Measurements from ENCODE around the gene ATG7.

Gene ATG7

DNA sequence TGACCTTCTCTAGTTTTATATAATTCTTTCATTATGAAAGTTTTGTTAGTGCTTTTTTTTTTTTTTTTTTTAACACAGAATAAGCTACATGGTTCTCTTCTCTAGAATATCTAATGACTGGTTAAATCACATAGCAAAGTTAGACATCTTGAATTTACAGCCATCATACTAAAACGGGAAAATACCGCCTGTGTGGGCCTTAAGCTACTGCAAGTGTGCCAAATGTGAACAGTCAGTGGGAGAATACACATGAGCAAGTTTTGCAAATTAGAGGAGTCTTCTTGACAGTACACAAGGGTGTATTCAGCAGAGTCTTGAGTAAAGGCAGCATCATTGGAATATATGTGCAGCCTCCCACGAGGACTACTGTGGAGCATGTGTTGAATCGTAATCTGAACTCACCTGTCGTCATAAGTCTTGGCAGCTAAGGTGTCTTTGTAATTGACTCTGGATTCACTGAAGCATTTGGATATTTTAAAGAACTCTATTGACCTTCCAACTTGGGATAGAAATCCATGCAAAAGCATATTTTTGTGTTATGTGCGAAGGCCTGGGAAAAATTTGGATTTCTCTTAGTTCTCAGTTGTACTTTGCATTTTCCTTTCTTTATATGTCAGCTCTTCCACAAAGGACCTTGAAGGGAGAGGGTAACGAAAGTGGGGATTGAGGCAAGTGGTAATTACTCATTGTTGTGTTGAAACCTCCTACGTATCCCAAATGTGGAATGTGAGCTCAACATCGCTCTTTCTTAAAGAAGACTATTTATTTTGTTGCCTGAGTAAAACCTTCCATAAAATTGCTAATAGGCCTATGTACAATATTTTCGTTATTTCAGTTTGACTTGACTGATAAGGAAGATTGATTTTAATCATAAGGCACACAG lies 117.4 kb downstream of the ATG7 start:
- no peak for DNase-seq
- ChIA-PET POLR2A (no interaction called here), CTCF (interaction anchor here (0.5 to 1.5 kb wide), 5 partner anchors 10 to 1272 kb away, joined by 3 to 7 read pairs (median 3); no protein-coding TSS in a partner anchor)
- peaks cover 6 to 15% (median 9%) of the 10 kb centered on the region in 4 experiments for H3K4me1 ChIP-seq (ENCODE audit: control extremely low read depth in 1 of 4, control insufficient read depth in 4 of 4, insufficient read depth in 4 of 4, low read length in 3 of 4)
- H3K27ac ChIP-seq (ENCODE audit: insufficient read depth in 1 of 2, low read depth in 1 of 2, low read length in 2 of 2, poor library complexity in 1 of 2, severe bottlenecking in 2 of 2): no peak overlapping the region
- no peak overlapping the region for H3K4me3 ChIP-seq (ENCODE audit: control insufficient read depth in 1 of 7, extremely low read depth in 1 of 7, insufficient read depth in 4 of 7, low read depth in 2 of 7, low read length in 6 of 7)
- H3K36me3 ChIP-seq (ENCODE audit: control insufficient read depth in 4 of 4, insufficient read depth in 4 of 4, low read length in 3 of 4): peaks cover 0 to 9% (median 0%) of the 10 kb centered on the region in 4 experiments
- no peaks in the 10 kb centered on the region for H3K9me3 ChIP-seq (ENCODE audit: control extremely low read depth in 1 of 5, control insufficient read depth in 4 of 5, insufficient read depth in 2 of 5, low read depth in 1 of 5, low read length in 4 of 5)
- H3K27me3 ChIP-seq (replicated peaks in 2 of 5; ENCODE audit: control insufficient read depth in 4 of 5, insufficient read depth in 5 of 5, low read length in 4 of 5): peaks cover 0 to 2% (median 0%) of the 10 kb centered on the region in 5 experiments
- 97% methylated on average over 8 of the region's 10 CpGs for WGBS (ENCODE audit: insufficient coverage)

DNA sequence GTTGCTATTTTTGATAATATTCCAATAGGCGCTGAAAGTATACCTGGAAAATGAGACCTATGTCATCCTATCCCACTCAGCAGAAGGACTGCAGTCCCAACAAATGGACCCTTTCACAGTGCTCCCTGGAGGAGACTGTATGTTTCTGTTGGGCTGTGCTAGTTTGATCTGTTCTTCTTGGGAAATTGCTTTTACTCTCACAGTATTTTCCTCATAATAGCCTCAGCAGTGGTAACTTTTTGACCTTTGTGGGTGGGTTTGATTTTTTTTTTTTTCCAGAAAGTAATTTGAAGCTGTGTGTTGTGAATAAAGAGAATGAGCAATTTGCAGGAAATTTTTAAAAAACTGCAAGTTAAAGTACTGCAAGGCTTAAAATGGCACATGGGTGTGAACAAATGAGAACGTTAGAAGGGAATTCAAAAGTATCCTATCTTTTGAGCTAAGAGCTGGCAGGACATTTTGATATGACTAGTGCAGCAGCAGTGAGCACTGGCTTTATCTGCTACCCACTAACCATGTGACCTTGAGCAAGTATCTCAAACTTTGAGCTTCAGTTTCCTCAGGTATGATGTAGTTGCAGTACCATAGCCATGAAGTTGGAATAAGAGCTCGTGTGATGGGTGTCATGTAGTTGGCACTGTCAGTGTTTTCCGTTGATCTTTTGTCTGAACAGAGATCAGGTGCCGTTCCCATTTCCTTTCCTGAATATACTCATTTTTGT lies 118.4 kb downstream of the ATG7 start:
- Histone ChIP-seq H3K9me3 (ENCODE audit: control extremely low read depth in 1 of 5, control insufficient read depth in 4 of 5, insufficient read depth in 2 of 5, low read depth in 1 of 5, low read length in 4 of 5) (no peaks in the 10 kb centered on the region), H3K4me1 (ENCODE audit: control extremely low read depth in 1 of 4, control insufficient read depth in 4 of 4, insufficient read depth in 4 of 4, low read length in 3 of 4) (peaks cover 6 to 15% (median 9%) of the 10 kb centered on the region in 4 experiments), H3K27me3 (replicated peaks in 2 of 5; ENCODE audit: control insufficient read depth in 4 of 5, insufficient read depth in 5 of 5, low read length in 4 of 5) (peaks cover 0 to 2% (median 0%) of the 10 kb centered on the region in 5 experiments), H3K27ac (ENCODE audit: insufficient read depth in 1 of 2, low read depth in 1 of 2, low read length in 2 of 2, poor library complexity in 1 of 2, severe bottlenecking in 2 of 2) (no peak overlapping the region), H3K36me3 (ENCODE audit: control insufficient read depth in 4 of 4, insufficient read depth in 4 of 4, low read length in 3 of 4) (peaks cover 0 to 9% (median 0%) of the 10 kb centered on the region in 4 experiments), H3K4me3 (ENCODE audit: control insufficient read depth in 1 of 7, extremely low read depth in 1 of 7, insufficient read depth in 4 of 7, low read depth in 2 of 7, low read length in 6 of 7) (no peak overlapping the region)
- no peak for DNase-seq
- 100% methylated on average over 2 of the region's 5 CpGs for WGBS (ENCODE audit: insufficient coverage)
- ChIA-PET CTCF (interaction anchor here (0.5 to 2.2 kb wide), 3 partner anchors 11 to 1271 kb away, joined by 3 to 8 read pairs (median 3); no protein-coding TSS in a partner anchor), POLR2A (interaction anchor here (0.6 kb wide), 1 partner anchor 256 kb away, joined by 3 read pairs; no protein-coding TSS in a partner anchor)

DNA sequence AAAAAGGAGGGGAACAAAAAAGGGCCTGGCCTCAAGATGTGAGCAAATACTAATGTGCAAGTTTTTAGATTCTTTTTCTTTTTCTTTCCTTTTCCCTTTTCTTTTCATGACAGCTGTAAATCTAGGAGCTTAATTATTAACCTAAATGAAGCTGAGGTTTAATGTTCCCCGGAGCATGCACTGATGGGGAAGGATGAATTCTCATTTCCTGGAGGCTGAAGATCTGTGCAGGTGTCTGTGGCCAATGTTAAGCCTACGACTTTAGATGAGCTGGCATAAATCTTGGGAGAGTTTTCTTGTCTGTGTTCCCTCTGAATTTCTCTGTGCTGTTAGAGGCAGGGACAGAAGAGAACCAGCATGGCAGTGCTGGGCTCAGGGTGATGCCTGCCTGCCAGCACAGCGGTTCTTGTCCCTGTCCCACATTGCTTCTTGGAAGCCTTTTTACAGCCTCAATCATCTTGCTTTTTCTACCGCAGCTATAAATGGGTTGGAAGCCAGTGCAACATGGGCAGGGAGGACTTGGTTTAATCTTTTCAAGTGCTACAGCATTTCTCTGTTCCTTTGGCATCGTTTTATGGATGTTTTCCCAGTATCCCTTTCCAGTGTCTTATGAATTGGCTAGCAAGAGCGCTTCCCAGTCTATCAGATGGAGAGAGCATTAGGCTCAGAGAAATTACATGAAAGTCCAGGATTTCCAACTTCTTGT lies 119.1 kb downstream of the ATG7 start:
- CTCF ChIA-PET: interaction anchor here (2.2 kb wide), 1 partner anchor 12 kb away, joined by 8 read pairs; no protein-coding TSS in a partner anchor
- 100% methylated on average over 3 of the region's 6 CpGs for WGBS (ENCODE audit: insufficient coverage)

DNA sequence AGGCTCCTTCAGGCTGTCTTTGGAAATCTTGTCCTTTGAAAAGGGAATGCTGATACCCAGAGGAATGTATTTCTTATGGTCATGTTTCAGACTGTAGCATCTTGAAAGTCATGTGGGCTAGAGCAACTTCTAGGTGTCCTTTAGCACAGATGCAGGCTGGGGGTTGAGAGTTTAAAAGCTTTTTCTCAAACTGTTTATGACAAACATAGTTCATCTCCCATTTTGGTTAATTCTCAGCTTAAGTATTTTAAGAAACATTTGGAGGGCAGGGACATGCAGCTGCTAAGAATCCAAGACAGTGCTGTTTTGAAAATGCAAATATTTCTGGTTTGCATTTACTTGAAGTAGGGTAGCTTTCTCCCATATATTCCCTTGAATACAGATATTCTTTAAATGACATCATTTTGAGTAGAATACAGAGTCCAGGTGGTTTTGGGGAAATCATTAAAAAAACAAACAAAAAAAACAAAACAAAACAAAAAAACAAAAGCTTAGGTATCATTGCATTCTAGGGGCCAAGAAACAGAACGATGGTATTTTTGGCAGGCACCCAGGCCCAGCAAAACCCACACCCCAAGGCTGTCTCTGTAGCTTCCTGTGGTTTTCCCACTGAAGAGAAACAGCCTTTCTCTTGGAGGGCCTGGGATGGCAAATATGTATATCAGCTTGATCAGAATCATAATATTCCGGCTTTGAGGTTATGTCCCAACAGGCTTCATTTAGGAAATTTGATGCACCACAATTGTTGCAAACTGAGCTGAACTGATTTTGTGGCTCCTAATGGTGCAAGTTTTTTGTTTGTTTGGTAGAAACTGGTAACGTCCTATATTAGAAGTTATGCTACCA lies 120.0 kb downstream of the ATG7 start:
- Histone ChIP-seq H3K27me3 (replicated peaks in 2 of 5; ENCODE audit: control insufficient read depth in 4 of 5, insufficient read depth in 5 of 5, low read length in 4 of 5) (peaks cover 0 to 2% (median 0%) of the 10 kb centered on the region in 5 experiments), H3K27ac (ENCODE audit: insufficient read depth in 1 of 2, low read depth in 1 of 2, low read length in 2 of 2, poor library complexity in 1 of 2, severe bottlenecking in 2 of 2) (no peak overlapping the region), H3K36me3 (ENCODE audit: control insufficient read depth in 4 of 4, insufficient read depth in 4 of 4, low read length in 3 of 4) (peaks cover 0 to 3% (median 0%) of the 10 kb centered on the region in 4 experiments), H3K9me3 (ENCODE audit: control extremely low read depth in 1 of 5, control insufficient read depth in 4 of 5, insufficient read depth in 2 of 5, low read depth in 1 of 5, low read length in 4 of 5) (no peaks in the 10 kb centered on the region), H3K4me3 (ENCODE audit: control insufficient read depth in 1 of 7, extremely low read depth in 1 of 7, insufficient read depth in 4 of 7, low read depth in 2 of 7, low read length in 6 of 7) (no peak overlapping the region), H3K4me1 (ENCODE audit: control extremely low read depth in 1 of 4, control insufficient read depth in 4 of 4, insufficient read depth in 4 of 4, low read length in 3 of 4) (peaks cover 6 to 15% (median 9%) of the 10 kb centered on the region in 4 experiments)
- ChIA-PET POLR2A (interaction anchor here (0.7 kb wide), 1 partner anchor 13 kb away, joined by 3 read pairs; no protein-coding TSS in a partner anchor), CTCF (interaction anchor here (1.0 to 2.2 kb wide), 2 partner anchors 13 to 23 kb away, joined by 3 to 8 read pairs; no protein-coding TSS in a partner anchor)
- peak; percentile 9 to 46 (median 36) for DNase-seq
- WGBS (ENCODE audit: insufficient coverage): 0% methylated on average over 3 of the region's 3 CpGs

More for the DNA sequence above, 119.1 kb downstream of the ATG7 start:
- POLR2A ChIA-PET: interaction anchor here (0.6 kb wide), 1 partner anchor 256 kb away, joined by 3 read pairs; no protein-coding TSS in a partner anchor
- H3K9me3 ChIP-seq (ENCODE audit: control extremely low read depth in 1 of 5, control insufficient read depth in 4 of 5, insufficient read depth in 2 of 5, low read depth in 1 of 5, low read length in 4 of 5): no peaks in the 10 kb centered on the region
- peaks cover 0 to 9% (median 0%) of the 10 kb centered on the region in 4 experiments for H3K36me3 ChIP-seq (ENCODE audit: control insufficient read depth in 4 of 4, insufficient read depth in 4 of 4, low read length in 3 of 4)
- peaks cover 0 to 2% (median 0%) of the 10 kb centered on the region in 5 experiments for H3K27me3 ChIP-seq (replicated peaks in 2 of 5; ENCODE audit: control insufficient read depth in 4 of 5, insufficient read depth in 5 of 5, low read length in 4 of 5)
- no peak for DNase-seq
- no peak overlapping the region for H3K4me3 ChIP-seq (ENCODE audit: control insufficient read depth in 1 of 7, extremely low read depth in 1 of 7, insufficient read depth in 4 of 7, low read depth in 2 of 7, low read length in 6 of 7)
- no peak overlapping the region for H3K27ac ChIP-seq (ENCODE audit: insufficient read depth in 1 of 2, low read depth in 1 of 2, low read length in 2 of 2, poor library complexity in 1 of 2, severe bottlenecking in 2 of 2)
- peaks cover 6 to 15% (median 9%) of the 10 kb centered on the region in 4 experiments for H3K4me1 ChIP-seq (ENCODE audit: control extremely low read depth in 1 of 4, control insufficient read depth in 4 of 4, insufficient read depth in 4 of 4, low read length in 3 of 4)

DNA sequence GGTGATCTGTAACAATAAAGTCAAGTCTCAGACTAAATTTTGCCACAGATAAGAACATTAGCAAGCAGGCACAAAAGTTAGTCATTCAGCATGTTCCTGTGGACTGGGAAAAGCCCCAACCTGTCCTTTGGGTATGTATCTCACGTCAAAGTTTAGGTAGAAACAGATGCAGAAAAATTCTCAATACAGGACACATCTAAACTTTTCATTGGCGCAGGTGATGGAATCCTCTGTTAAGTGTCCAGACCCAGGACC lies 120.6 kb downstream of the ATG7 start:
- H3K4me3 ChIP-seq (ENCODE audit: control insufficient read depth in 1 of 7, extremely low read depth in 1 of 7, insufficient read depth in 4 of 7, low read depth in 2 of 7, low read length in 6 of 7): no peak overlapping the region
- peaks cover 6 to 15% (median 9%) of the 10 kb centered on the region in 4 experiments for H3K4me1 ChIP-seq (ENCODE audit: control extremely low read depth in 1 of 4, control insufficient read depth in 4 of 4, insufficient read depth in 4 of 4, low read length in 3 of 4)
- H3K9me3 ChIP-seq (ENCODE audit: control extremely low read depth in 1 of 5, control insufficient read depth in 4 of 5, insufficient read depth in 2 of 5, low read depth in 1 of 5, low read length in 4 of 5): no peaks in the 10 kb centered on the region
- DNase-seq: no peak
- WGBS (ENCODE audit: insufficient coverage): 40% methylated on average over 1 of the region's 2 CpGs
- ChIA-PET POLR2A (no interaction called here), CTCF (interaction anchor here (1.0 to 2.2 kb wide), 2 partner anchors 14 to 23 kb away, joined by 3 to 8 read pairs; no protein-coding TSS in a partner anchor)
- peaks cover 0 to 2% (median 0%) of the 10 kb centered on the region in 4 experiments for H3K36me3 ChIP-seq (ENCODE audit: control insufficient read depth in 4 of 4, insufficient read depth in 4 of 4, low read length in 3 of 4)
- peaks cover 0 to 2% (median 0%) of the 10 kb centered on the region in 5 experiments for H3K27me3 ChIP-seq (replicated peaks in 2 of 5; ENCODE audit: control insufficient read depth in 4 of 5, insufficient read depth in 5 of 5, low read length in 4 of 5)
- no peak overlapping the region for H3K27ac ChIP-seq (ENCODE audit: insufficient read depth in 1 of 2, low read depth in 1 of 2, low read length in 2 of 2, poor library complexity in 1 of 2, severe bottlenecking in 2 of 2)

DNA sequence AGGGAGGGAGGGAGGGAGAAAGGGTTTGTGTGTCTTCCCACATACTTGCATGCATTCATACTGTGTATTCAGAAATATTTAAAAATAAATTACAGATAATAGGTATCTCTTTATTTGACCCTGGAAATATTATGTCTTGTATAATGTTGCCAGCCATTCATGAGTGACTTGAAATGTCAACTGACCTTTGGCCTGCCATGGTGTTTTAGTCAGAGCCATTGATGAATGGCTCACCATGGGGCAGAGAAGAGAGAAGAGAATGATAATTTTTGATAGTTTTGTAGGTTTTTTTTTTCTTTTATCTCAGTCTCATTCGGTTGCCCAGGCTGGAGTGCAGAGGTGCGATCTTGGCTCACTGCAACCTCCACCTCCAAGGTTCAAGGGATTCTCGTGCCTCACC lies 121.2 kb downstream of the ATG7 start:
- no peak for DNase-seq
- Histone ChIP-seq H3K27me3 (replicated peaks in 2 of 5; ENCODE audit: control insufficient read depth in 4 of 5, insufficient read depth in 5 of 5, low read length in 4 of 5) (peaks cover 0 to 2% (median 0%) of the 10 kb centered on the region in 5 experiments), H3K36me3 (ENCODE audit: control insufficient read depth in 4 of 4, insufficient read depth in 4 of 4, low read length in 3 of 4) (peaks cover 0 to 2% (median 0%) of the 10 kb centered on the region in 4 experiments), H3K9me3 (ENCODE audit: control extremely low read depth in 1 of 5, control insufficient read depth in 4 of 5, insufficient read depth in 2 of 5, low read depth in 1 of 5, low read length in 4 of 5) (no peaks in the 10 kb centered on the region), H3K4me3 (ENCODE audit: control insufficient read depth in 1 of 7, extremely low read depth in 1 of 7, insufficient read depth in 4 of 7, low read depth in 2 of 7, low read length in 6 of 7) (no peak overlapping the region), H3K4me1 (ENCODE audit: control extremely low read depth in 1 of 4, control insufficient read depth in 4 of 4, insufficient read depth in 4 of 4, low read length in 3 of 4) (peaks cover 6 to 15% (median 9%) of the 10 kb centered on the region in 4 experiments), H3K27ac (ENCODE audit: insufficient read depth in 1 of 2, low read depth in 1 of 2, low read length in 2 of 2, poor library complexity in 1 of 2, severe bottlenecking in 2 of 2) (no peak overlapping the region)
- CTCF ChIA-PET: interaction anchor here (1.0 to 1.6 kb wide), 2 partner anchors 12 to 258 kb away, joined by 3 to 6 read pairs; no protein-coding TSS in a partner anchor
- WGBS (ENCODE audit: insufficient coverage): no CpG with 5 or more reads among the region's 3 CpGs
- POLR2A ChIA-PET: no interaction called here
